NB4 (cell line): ENCODE results near the gene NIPAL3.

Experiments
- CTCF ChIP-seq: IDR thresholded peaks from one replicate; pipeline ENCODE4 v1.5.1; 2012; ENCODE audit warnings: low read depth, low read length
- POLR2A ChIP-seq: IDR thresholded peaks from 2 replicates; pipeline ENCODE4 v1.6.1; 2011; ENCODE audit warnings: mild to moderate bottlenecking; ENCODE audit not compliant: insufficient read length; ENCODE audit errors: extremely low read depth

- TF ChIP-seq CTCF = no peak
- no peak for TF ChIP-seq POLR2A
These were observed 8.8 kb upstream of the NIPAL3 start for GRCh38 chr1:24406788-24407187.
